ENCODE data around the gene CALHM1. TPM values are rescaled to one million over a fixed set of nuclear protein-coding genes. Genes with fewer than 3 reads are reported as not detected.

The CALHM1 gene
- total RNA-seq, 4 donors from 2014 or later, result 0.85 TPM; not detected in 3

DNA sequence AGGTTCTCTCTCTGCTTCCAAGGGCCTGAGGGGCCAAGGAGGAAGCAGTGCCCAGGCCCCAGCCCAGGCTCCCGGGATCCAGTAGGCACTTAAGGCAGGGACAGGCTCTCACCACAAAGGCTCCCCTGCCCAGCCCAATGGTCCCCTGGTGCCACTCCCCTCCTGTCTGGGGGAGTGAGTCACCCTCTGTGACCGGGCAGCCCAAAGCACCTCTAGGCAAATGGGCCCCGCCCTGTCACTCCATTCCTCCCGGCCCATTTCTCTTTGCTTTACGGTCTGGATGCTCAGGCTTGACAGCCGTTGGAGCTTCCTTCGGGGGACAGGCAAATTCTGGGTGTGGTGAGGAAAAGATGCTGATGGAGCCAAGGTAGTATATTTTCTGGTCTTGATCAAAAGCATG lies 20.4 kb upstream of the CALHM1 start, which contains the start of gene CALHM3:
Gene CALHM3, minus strand, starts transcription at position 106 of the 400 bp plus-strand sequence. CDS start 208 bp downstream, outside the sequence.
- Histone ChIP-seq H3K27ac (no peak within 1 kb of the TSS), H3K4me1 (no peaks in the 10 kb centered on the region), H3K4me3 (no peak within 1 kb of the TSS), H3K27me3 (no peaks in the 10 kb centered on the region), H3K36me3 (no peaks in the 10 kb centered on the region), H3K9me3 (no peaks in the 10 kb centered on the region)
- no peak for TF ChIP-seq POLR2A (IDR thresholded peaks at IDR 0.05)
- TF ChIP-seq CTCF (IDR thresholded peaks at IDR 0.05), result no peak
- no peak for DNase-seq

GRCh38 chr10:103478671-103479070 lies 20.0 kb upstream of the CALHM1 start:
- Histone ChIP-seq H3K9me3 (no peaks in the 10 kb centered on the region), H3K4me3 (no peak overlapping the region), H3K27ac (no peak overlapping the region), H3K4me1 (no peaks in the 10 kb centered on the region), H3K36me3 (no peaks in the 10 kb centered on the region), H3K27me3 (no peaks in the 10 kb centered on the region)
- DNase-seq, result no peak
- TF ChIP-seq POLR2A (IDR thresholded peaks at IDR 0.05) (no peak), CTCF (IDR thresholded peaks at IDR 0.05) (no peak)

DNA sequence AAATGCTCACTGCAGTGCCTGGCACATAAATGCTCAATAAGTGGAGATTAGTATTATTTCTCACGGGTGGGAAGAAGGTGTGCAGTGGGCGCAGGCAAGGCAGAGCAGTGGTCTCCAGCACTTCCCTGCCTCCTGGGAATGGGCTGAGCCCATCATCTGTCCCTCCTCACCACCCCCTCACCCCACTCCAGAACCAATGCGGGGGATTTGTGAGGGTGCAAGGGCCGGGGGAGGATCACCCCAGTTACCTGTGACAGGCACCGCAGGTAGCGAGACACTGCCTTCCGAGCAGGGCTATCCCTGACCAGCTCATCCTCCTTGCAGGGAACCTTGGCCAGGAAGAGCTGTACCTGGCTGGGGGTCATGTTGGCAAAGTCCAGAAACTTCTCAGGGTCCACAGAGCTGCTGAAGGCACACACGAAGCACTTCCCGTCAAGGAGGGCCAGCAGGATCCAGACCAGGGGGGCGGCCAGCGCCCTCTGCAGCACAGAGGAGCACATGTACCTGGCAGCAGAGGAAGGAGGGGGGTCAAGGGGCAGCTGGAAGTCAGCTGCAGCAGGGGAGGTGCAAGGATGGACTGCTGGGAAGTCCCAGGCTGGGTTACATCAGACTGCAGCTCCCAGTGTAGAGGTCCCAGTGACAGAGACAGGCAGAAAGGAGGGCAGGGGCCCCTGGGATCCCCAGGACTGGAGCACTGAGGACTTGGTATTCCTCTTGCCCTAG lies 17.5 kb upstream of the CALHM1 start:
- no peak for DNase-seq
- no peak overlapping the region for H3K4me3 ChIP-seq
- H3K27me3 ChIP-seq, result no peaks in the 10 kb centered on the region
- TF ChIP-seq CTCF (IDR thresholded peaks at IDR 0.05) (peak in 1 of 6 experiments; percentile 5), POLR2A (IDR thresholded peaks at IDR 0.05) (no peak)
- no peaks in the 10 kb centered on the region for H3K9me3 ChIP-seq
- H3K4me1 ChIP-seq, result peaks cover 0 to 10% (median 6%) of the 10 kb centered on the region in 4 donors
- no peak overlapping the region for H3K27ac ChIP-seq
- no peaks in the 10 kb centered on the region for H3K36me3 ChIP-seq

DNA sequence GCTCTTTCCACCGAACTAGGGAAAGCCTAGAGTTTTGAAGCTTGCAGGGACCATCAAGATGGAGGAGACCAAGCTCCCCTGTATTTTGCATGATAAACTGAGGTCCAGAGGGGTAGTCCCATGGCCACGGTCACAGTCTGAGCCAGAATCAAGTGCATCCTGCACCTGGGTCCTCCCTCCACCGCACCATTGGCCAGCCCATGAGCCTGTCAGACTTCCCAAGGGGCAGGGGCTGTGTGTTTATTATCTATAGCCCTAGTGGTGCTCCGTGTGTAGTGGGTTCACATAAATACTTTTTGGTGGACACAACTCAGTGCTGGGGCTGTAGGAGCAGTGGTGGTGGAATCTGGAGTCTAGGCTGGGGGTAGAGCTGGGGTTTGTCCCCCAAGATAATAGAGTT lies 16.7 kb upstream of the CALHM1 start:
- TF ChIP-seq POLR2A (IDR thresholded peaks at IDR 0.05) (no peak), CTCF (IDR thresholded peaks at IDR 0.05) (no peak)
- Histone ChIP-seq H3K27ac (no peak overlapping the region), H3K4me1 (peaks cover 0 to 16% (median 11%) of the 10 kb centered on the region in 4 donors)

DNA sequence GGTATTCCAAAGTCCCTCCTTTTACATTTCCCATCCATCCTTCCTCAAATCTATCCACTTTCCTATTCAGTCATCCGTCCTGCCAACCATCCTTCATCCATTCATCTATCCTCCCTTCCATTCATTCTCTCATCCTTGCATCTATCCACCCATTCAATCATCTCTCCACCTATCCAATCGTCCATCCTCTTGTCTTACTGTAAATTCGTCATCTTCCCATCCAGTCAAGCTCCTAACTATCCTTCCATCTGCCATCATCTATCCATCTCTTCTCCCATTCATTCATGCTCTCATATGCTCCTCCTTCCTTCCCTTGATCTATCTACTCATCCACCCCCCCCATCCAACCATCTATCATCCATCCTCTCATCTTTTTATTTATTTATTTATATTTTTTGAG lies 15.4 kb upstream of the CALHM1 start:
- Histone ChIP-seq H3K36me3 (no peaks in the 10 kb centered on the region), H3K4me1 (peaks cover 0 to 17% (median 12%) of the 10 kb centered on the region in 4 donors), H3K27me3 (no peaks in the 10 kb centered on the region), H3K9me3 (no peaks in the 10 kb centered on the region), H3K4me3 (no peak overlapping the region), H3K27ac (no peak overlapping the region)
- no peak for DNase-seq
- TF ChIP-seq CTCF (IDR thresholded peaks at IDR 0.05), result no peak

More for the DNA sequence above, 16.7 kb upstream of the CALHM1 start:
- Histone ChIP-seq H3K9me3 (no peaks in the 10 kb centered on the region), H3K4me3 (no peak overlapping the region), H3K27me3 (no peaks in the 10 kb centered on the region), H3K36me3 (no peaks in the 10 kb centered on the region)
- no peak for DNase-seq
